Activated T-helper 2 cell treated with anti-CD3 and anti-CD28 coated beads, Interferon-gamma antibody, Interleukin-2, Interleukin-4, amounts not matched to agents 10 μg/mL and 5 μg/mL and 100 μg/mL, durations not matched to agents 14 hours and 24 hours and 36 hours (primary cell): Measurements from ENCODE around the gene YKT6. TPM values are rescaled to one million over a fixed set of nuclear protein-coding genes. Genes with fewer than 3 reads are reported as not detected.

ENCODE experiments used
- DNase-seq: peaks from one replicate; pipeline ENCODE4 v3.0.0; 2021; ENCODE audit warnings: low spot score
- H3K27ac Mint-ChIP-seq: one replicate; pipeline ENCODE4 v1.8.0; 2021; ENCODE audit warnings: mixed read lengths
- H3K27me3 Mint-ChIP-seq: one replicate; pipeline ENCODE4 v1.8.0; 2021; ENCODE audit warnings: low read depth, mixed read lengths
- H3K36me3 Mint-ChIP-seq: one replicate; pipeline ENCODE4 v1.8.0; 2021; ENCODE audit warnings: low read depth, mixed read lengths
- H3K4me1 Mint-ChIP-seq: one replicate; pipeline ENCODE4 v1.8.0; 2021; ENCODE audit warnings: low read depth, mixed read lengths
- H3K4me3 Mint-ChIP-seq: one replicate; pipeline ENCODE4 v1.8.0; 2021; ENCODE audit warnings: low read depth, mild to moderate bottlenecking, moderate library complexity, mixed read lengths
- H3K9me3 Mint-ChIP-seq: one replicate; pipeline ENCODE4 v1.8.0; 2021; ENCODE audit warnings: mixed read lengths
- intact Hi-C: fragments of 100-400 bp; cut with micrococcal nuclease; formaldehyde crosslinking; loops from one replicate; pipeline ENCODE4 v1.15.1; 2023
- total RNA-seq: library from RNA; stranded (reverse); gene quantifications from 2 replicates; pipeline ENCODE4 v1.2.3, GENCODE V29; 2022

YKT6 gene
- total RNA-seq, 1 donor from 2014 or later, result 73.1 TPM

GRCh38 chr7:44257618-44258422 is 57.0 kb downstream of the YKT6 start:
- peaks cover 30% of the 10 kb centered on the region for H3K4me1 Mint-ChIP-seq
- peak; percentile 64 for DNase-seq
- no peaks in the 10 kb centered on the region for H3K27me3 Mint-ChIP-seq
- intact Hi-C loops, result loop anchor here (1.0 to 5.0 kb wide), 4 partner anchors 17 to 323 kb away; partner anchors contain the start of gene POLM
- H3K9me3 Mint-ChIP-seq, result peaks cover 5% of the 10 kb centered on the region
- H3K4me3 Mint-ChIP-seq, result peak overlapping the region; percentile 9
- H3K36me3 Mint-ChIP-seq, result no peaks in the 10 kb centered on the region
- peak overlapping the region; percentile 61 for H3K27ac Mint-ChIP-seq

- peak overlapping the region; percentile 61 for H3K27ac Mint-ChIP-seq
- H3K9me3 Mint-ChIP-seq, result peaks cover 5% of the 10 kb centered on the region
- H3K27me3 Mint-ChIP-seq, result no peaks in the 10 kb centered on the region
- peak overlapping the region; percentile 9 for H3K4me3 Mint-ChIP-seq
- peaks cover 30% of the 10 kb centered on the region for H3K4me1 Mint-ChIP-seq
- no peak for DNase-seq
- no peaks in the 10 kb centered on the region for H3K36me3 Mint-ChIP-seq
- intact Hi-C loops, result loop anchor here (1.0 to 5.0 kb wide), 4 partner anchors 17 to 323 kb away; partner anchors contain the start of gene POLM
These were observed 57.6 kb downstream of the YKT6 start for GRCh38 chr7:44258423-44258760.

- Mint-ChIP-seq H3K9me3 (peaks cover 5% of the 10 kb centered on the region), H3K27ac (peak overlapping the region; percentile 64), H3K27me3 (no peaks in the 10 kb centered on the region), H3K4me1 (peaks cover 30% of the 10 kb centered on the region), H3K4me3 (no peak overlapping the region), H3K36me3 (no peaks in the 10 kb centered on the region)
- DNase-seq, result no peak
- intact Hi-C loops, result loop anchor here (1.0 to 5.0 kb wide), 4 partner anchors 18 to 322 kb away; partner anchors contain the start of gene POLM
These were observed 58.2 kb downstream of the YKT6 start for GRCh38 chr7:44258865-44259546.

GRCh38 chr7:44259547-44260457 is 59.0 kb downstream of the YKT6 start:
- Mint-ChIP-seq H3K36me3 (no peaks in the 10 kb centered on the region), H3K4me1 (peaks cover 30% of the 10 kb centered on the region), H3K27ac (peak overlapping the region; percentile 64), H3K27me3 (no peaks in the 10 kb centered on the region), H3K9me3 (peaks cover 3% of the 10 kb centered on the region), H3K4me3 (no peak overlapping the region)
- DNase-seq, result no peak
- intact Hi-C loops, result loop anchor here (5.0 kb wide), 1 partner anchor 202 kb away; no protein-coding TSS in a partner anchor

GRCh38 chr7:44261240-44261639 is 60.5 kb downstream of the YKT6 start:
- DNase-seq, result no peak
- intact Hi-C loops, result no loop called here
- H3K36me3 Mint-ChIP-seq, result no peaks in the 10 kb centered on the region
- no peak overlapping the region for H3K4me3 Mint-ChIP-seq
- no peaks in the 10 kb centered on the region for H3K9me3 Mint-ChIP-seq
- no peaks in the 10 kb centered on the region for H3K27me3 Mint-ChIP-seq
- peaks cover 30% of the 10 kb centered on the region for H3K4me1 Mint-ChIP-seq
- H3K27ac Mint-ChIP-seq, result no peak overlapping the region

GRCh38 chr7:44262031-44262430 is 61.3 kb downstream of the YKT6 start:
- intact Hi-C loops, result no loop called here
- H3K9me3 Mint-ChIP-seq, result no peaks in the 10 kb centered on the region
- H3K27ac Mint-ChIP-seq, result no peak overlapping the region
- no peaks in the 10 kb centered on the region for H3K27me3 Mint-ChIP-seq
- DNase-seq, result no peak
- peaks cover 30% of the 10 kb centered on the region for H3K4me1 Mint-ChIP-seq
- no peak overlapping the region for H3K4me3 Mint-ChIP-seq
- no peaks in the 10 kb centered on the region for H3K36me3 Mint-ChIP-seq

GRCh38 chr7:44263326-44264082 is 62.7 kb downstream of the YKT6 start:
- no peak overlapping the region for H3K4me3 Mint-ChIP-seq
- H3K4me1 Mint-ChIP-seq, result peaks cover 16% of the 10 kb centered on the region
- no peaks in the 10 kb centered on the region for H3K9me3 Mint-ChIP-seq
- no peaks in the 10 kb centered on the region for H3K27me3 Mint-ChIP-seq
- H3K36me3 Mint-ChIP-seq, result no peaks in the 10 kb centered on the region
- no peak overlapping the region for H3K27ac Mint-ChIP-seq
- DNase-seq, result no peak
- intact Hi-C loops, result no loop called here

Other genes starting within 250 kb of the YKT6 start
- gene SPDYE1, start 203.1 kb upstream of the YKT6 start, total RNA-seq, result not detected in 2 replicates
- gene DBNL, start 156.3 kb upstream of the YKT6 start, total RNA-seq, result 131 and 143 TPM in 2 replicates
- gene PGAM2, start 135.4 kb upstream of the YKT6 start, total RNA-seq, result 0.67 and 0.73 TPM in 2 replicates
- 36.8 and 42.7 TPM in 2 replicates for gene POLM, start 118.4 kb upstream of the YKT6 start, total RNA-seq
- gene AEBP1, start 96.6 kb upstream of the YKT6 start, total RNA-seq, result 36.4 and 38.7 TPM in 2 replicates
- gene POLD2, start 77.4 kb upstream of the YKT6 start, total RNA-seq, result 205 and 215 TPM in 2 replicates
- not detected in 2 replicates for gene MYL7, start 59.6 kb upstream of the YKT6 start, total RNA-seq
- 1.8 and 2.3 TPM in 2 replicates for gene GCK, start 11.5 kb upstream of the YKT6 start, total RNA-seq
- 1.9 and 2.1 TPM in 2 replicates for gene CAMK2B, start 124.6 kb downstream of the YKT6 start, total RNA-seq